Smooth muscle cell of the brain vasculature (primary cell): ENCODE results near the gene CEP95.
A peak's percentile ranks its signal among the peaks of the same experiment; 100 is the strongest.
"Not testable (repeated sequence)": the region's sequence is repeated elsewhere in the genome, so short reads cannot be mapped to it uniquely, and the experiment has no call there.

Experiments
- DNase-seq: peaks from one replicate; pipeline ENCODE4 v3.0.0-alpha.2; 2012; ENCODE audit warnings: low read depth, low spot score

Gene CEP95

GRCh38 chr17:64506576-64507412 lies at the start of gene CEP95:
TSS of gene CEP95 (plus strand) at chr17:64506977. CDS start at chr17:64507098, 121 bp downstream.
- DNase-seq: peak; percentile 95

GRCh38 chr17:64457156-64457555 lies 49.6 kb upstream of the CEP95 start:
- peak; percentile 76 for DNase-seq

- DNase-seq: no peak
Observed at GRCh38 chr17:64458756-64459155, 48.0 kb upstream of the CEP95 start.

GRCh38 chr17:64459284-64459747 lies 47.5 kb upstream of the CEP95 start:
- DNase-seq: no peak

GRCh38 chr17:64459818-64460217 lies 47.0 kb upstream of the CEP95 start:
- DNase-seq: not testable (repeated sequence)

GRCh38 chr17:64460955-64461354 lies 45.8 kb upstream of the CEP95 start:
- DNase-seq: no peak

- DNase-seq: no peak
Observed at GRCh38 chr17:64461788-64462187, 45.0 kb upstream of the CEP95 start.

GRCh38 chr17:64466019-64466735 lies 40.6 kb upstream of the CEP95 start:
- DNase-seq: no peak

- DNase-seq: not testable (repeated sequence)
Observed at GRCh38 chr17:64466834-64467233, 39.9 kb upstream of the CEP95 start.

GRCh38 chr17:64470625-64471024 lies 36.2 kb upstream of the CEP95 start:
- DNase-seq: no peak

- DNase-seq: no peak
Observed at GRCh38 chr17:64471440-64471839, 35.3 kb upstream of the CEP95 start.

GRCh38 chr17:64472564-64472963 lies 34.2 kb upstream of the CEP95 start:
- no peak for DNase-seq

- no peak for DNase-seq
Observed at GRCh38 chr17:64477849-64478248, 28.9 kb upstream of the CEP95 start.

GRCh38 chr17:64480951-64481350 lies 25.8 kb upstream of the CEP95 start:
- no peak for DNase-seq

GRCh38 chr17:64484380-64484779 lies 22.4 kb upstream of the CEP95 start:
- no peak for DNase-seq

- no peak for DNase-seq
Observed at GRCh38 chr17:64488301-64488700, 18.5 kb upstream of the CEP95 start.

- DNase-seq: no peak
Observed at GRCh38 chr17:64491034-64491860, 15.5 kb upstream of the CEP95 start.

- DNase-seq: no peak
Observed at GRCh38 chr17:64491994-64492393, 14.8 kb upstream of the CEP95 start.

GRCh38 chr17:64492481-64493109 lies 14.2 kb upstream of the CEP95 start:
- DNase-seq: no peak

- no peak for DNase-seq
Observed at GRCh38 chr17:64494121-64494520, 12.7 kb upstream of the CEP95 start.

GRCh38 chr17:64495300-64495699 lies 11.5 kb upstream of the CEP95 start:
- not testable (repeated sequence) for DNase-seq
